SK-N-SH treated with all-trans-retinoic acid at 6 μM for 48 hours (cell line): ENCODE data around the gene SEL1L.
"Not testable (repeated sequence)": the region's sequence is repeated elsewhere in the genome, so short reads cannot be mapped to it uniquely, and the experiment has no call there.

Source experiments
- ZC3H10 ChIP-seq: fragments of 250-450 bp; sonication (Bioruptor Pico); IDR thresholded peaks from 2 replicates; pipeline ENCODE4 v1.5.1; 2021; ENCODE audit warnings: mild to moderate bottlenecking, moderate library complexity
- TF ChIP-seq, protein P1 (sequence below): fragments of 250-450 bp; sonication (Bioruptor Pico); IDR thresholded peaks from 2 replicates; pipeline ENCODE4 v1.8.0; 2020; ENCODE audit warnings: mild to moderate bottlenecking, moderate library complexity, borderline replicate concordance

DNA sequence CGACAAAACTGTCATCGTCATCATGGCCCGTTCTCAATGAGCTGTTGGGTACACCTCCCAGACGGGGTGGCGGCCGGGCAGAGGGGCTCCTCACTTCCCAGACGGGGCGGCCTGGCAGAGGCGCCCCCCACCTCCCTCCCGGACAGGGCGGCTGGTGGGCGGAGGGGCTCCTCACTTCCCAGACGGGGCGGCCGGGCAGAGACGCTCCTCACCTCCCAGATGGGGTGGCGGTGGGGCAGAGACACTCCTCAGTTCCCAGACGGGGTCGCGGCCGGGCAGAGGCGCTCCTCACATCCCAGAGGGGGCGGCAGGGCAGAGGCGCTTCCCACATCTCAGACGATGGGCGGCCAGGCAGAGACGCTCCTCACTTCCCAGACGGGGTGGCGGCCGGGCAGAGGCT lies 71.3 kb downstream of the SEL1L start:
- TF ChIP-seq, protein P1, sequence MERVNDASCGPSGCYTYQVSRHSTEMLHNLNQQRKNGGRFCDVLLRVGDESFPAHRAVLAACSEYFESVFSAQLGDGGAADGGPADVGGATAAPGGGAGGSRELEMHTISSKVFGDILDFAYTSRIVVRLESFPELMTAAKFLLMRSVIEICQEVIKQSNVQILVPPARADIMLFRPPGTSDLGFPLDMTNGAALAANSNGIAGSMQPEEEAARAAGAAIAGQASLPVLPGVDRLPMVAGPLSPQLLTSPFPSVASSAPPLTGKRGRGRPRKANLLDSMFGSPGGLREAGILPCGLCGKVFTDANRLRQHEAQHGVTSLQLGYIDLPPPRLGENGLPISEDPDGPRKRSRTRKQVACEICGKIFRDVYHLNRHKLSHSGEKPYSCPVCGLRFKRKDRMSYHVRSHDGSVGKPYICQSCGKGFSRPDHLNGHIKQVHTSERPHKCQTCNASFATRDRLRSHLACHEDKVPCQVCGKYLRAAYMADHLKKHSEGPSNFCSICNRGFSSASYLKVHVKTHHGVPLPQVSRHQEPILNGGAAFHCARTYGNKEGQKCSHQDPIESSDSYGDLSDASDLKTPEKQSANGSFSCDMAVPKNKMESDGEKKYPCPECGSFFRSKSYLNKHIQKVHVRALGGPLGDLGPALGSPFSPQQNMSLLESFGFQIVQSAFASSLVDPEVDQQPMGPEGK, result not testable (repeated sequence)
- TF ChIP-seq ZC3H10 (CRISPR knock-in tag), result not testable (repeated sequence)
